Measurements from ENCODE around the gene PRRT1.
"Not testable (repeated sequence)": the region's sequence is repeated elsewhere in the genome, so short reads cannot be mapped to it uniquely, and the experiment has no call there.

The PRRT1 gene

DNA sequence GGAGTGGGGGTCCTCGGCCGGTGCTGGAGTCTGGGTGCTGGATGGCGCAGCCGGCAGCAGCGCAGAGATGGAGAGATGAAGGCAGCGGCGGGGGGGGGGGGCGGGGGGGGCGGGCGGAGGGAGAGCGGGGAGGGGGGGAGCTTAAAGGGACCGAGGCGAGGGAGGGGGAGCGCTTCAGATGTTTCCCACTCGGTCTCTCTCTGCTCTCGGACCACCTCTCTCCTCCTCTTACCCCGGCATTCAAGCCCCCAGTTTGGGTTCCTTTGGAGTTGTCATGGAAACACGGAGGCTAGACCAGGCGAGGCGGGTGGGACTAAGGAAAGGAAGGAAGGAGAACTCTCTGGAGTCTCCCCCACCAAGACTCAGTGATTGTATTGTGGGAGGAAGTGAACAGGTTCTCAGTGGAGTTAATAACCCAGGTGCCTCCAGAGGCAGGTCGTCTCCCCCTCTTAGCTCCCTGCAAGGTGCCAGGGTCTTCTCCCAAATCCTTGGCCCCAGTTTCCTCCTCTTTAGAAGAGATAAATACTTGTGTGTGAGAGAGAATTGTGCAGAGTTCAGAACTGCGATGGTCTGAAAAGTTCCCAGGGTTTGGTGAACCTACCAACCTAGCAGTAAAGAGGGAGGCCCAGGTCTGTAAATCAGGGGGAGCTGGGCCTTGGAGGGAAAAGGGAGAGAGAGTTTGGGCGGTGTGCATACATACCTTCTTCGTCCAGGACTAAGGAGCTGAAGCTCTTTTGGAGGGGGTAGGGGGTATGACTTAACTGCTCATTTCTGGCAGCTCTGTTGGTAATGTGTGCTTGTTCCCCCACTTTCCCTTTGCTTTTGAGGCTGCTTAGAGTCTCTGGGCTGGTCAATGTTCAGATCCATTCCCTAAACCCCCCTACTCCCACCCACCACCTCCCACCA is at the start of gene PRRT1:
TSS of gene PRRT1 (minus strand) at position 77 of the 906 bp plus-strand sequence. CDS start 112 bp downstream, outside the sequence.
- no peak for DNase-seq

DNA sequence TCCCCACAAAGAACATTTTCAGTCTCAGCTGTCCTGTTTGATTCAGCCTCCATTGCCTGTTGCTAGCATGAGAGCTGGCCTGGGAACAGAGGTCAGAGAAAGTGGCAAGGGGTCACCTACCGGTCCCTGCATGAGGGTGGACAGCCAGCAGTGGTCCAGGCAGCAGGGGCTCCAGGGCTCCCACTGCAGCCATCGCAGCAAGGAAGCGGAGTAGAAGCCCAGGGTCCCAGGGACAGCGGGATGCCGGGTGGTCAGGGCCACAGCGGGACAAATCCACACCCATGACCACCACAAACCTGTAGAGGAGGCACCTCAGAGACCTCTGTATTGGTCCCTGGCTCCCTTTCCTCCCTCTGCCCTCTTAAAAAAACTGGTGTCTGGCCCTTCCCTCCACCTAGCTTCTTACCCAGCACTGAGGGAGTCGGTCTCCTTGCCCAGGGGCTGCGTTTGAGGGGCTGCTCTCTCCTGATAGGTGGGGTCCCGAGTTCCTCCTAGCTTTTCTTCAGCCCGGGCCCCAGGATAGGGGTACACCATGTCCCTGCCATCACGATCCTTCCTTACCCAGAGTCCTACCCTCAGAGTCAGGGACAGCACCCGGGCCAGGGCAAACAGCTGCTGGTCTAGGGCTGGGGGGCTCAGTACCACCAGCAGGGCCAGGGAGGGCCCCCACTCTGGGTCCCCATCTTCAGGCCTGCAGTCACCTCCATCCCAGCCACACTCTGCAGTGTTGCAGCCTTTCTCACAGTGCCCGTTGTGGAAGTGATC is 49.2 kb upstream of the PRRT1 start:
- DNase-seq: no peak

- no peak for DNase-seq
These were observed 47.1 kb upstream of the PRRT1 start for GRCh38 chr6:32198866-32199265.

- no peak for DNase-seq
These were observed 46.6 kb upstream of the PRRT1 start for GRCh38 chr6:32198345-32198696.

GRCh38 chr6:32196682-32197616 is 45.2 kb upstream of the PRRT1 start:
- DNase-seq: peak in 1 of 2 experiments; percentile 63

DNA sequence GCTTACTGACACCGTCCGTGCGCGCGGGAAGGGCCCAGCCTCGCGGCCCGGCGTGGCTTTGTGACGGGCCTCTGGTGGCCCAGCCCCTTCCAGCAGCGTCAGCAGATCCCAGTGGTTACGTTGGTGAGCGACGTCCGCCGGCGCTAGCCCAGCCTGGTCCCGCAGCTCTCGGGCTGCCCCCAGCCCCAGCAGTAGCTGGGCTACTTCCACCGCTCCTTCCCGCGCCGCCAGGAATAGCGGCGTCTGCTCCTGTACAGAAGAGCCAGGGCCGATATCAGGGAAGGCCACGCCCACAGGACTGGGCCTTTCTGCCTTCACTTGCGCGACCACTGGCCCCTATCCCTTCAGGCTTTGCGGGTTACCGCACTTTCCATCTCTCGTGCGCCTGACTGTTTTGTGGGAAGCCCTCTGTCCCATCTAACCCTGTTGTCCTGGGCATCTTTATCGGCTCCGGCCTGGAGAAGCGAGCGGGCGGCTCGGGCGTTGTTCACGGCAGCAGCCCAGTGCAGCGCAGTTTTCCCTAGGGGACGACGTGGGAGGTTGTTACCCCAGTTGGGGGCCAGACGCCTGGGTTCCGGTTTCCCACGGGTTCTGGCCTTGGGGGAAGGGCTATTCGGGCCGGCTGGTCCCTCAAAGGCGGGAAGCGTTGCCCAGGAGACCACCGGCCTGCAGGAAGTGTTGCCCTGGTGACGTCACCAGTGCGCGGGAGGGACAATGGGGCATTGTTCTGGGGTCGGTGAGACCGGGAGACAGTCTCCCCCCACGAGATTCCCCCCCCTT is 44.4 kb upstream of the PRRT1 start:
- peak; percentile 89 to 94 for DNase-seq

DNA sequence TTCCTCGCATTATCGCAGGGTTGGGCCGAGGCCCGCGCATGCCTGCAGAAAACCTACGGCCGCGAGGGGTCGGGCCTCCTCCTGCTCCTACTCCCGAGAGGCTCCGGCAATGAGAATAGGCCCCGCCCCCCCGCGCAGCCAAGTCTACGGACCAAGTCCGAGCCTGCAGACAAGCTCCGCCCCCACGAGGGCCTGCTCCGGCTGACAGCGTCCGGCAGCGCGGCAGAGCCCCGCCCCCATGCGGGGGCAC is 43.8 kb upstream of the PRRT1 start:
- DNase-seq: peak; percentile 99 to 100

- peak; percentile 20 to 43 for DNase-seq
These were observed 43.3 kb upstream of the PRRT1 start for GRCh38 chr6:32194825-32195651.

DNA sequence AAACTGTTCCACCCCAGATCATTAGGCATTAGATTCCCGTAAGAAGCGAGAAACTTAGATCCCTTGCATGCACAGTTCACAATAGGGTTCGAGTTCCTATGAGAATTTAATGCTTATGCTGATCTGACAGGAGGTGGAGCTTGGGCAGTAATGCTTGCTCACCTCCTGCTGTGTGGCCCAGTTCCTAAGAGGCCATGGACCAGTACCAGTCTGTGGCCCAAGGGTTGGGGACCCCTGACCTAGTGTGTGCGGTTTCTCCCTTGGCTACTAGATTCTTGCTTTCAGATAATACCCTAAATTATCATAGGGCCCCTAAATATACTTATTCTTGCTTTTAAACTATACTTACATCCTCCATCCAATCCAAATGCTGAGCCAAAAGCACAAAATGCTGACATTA is 42.6 kb upstream of the PRRT1 start:
- no peak for DNase-seq

DNA sequence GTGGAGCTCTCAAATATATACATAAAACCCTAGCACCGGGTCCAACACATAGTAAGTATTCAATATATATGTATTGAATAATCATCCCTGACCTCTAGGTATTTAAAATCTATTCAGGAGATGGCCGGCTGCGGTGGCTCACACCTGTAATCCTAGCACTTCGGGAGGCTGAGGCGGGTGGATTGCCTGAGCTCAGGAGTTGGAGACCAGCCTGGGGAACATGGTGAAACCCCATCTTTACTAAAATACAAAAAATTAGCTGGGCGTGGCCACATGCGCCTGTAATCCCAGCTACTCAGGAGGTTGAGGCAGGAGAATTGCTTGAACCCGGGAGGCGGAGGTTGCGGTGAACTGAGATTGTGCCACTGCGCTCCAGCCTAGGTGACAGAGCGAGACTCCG is 41.4 kb upstream of the PRRT1 start:
- not testable (repeated sequence) for DNase-seq

- DNase-seq: no peak
These were observed 40.9 kb upstream of the PRRT1 start, which contains the start of gene GPSM3 for GRCh38 chr6:32192608-32193039. TSS of gene GPSM3 (minus strand) at chr6:32192643. CDS start at chr6:32192513, 130 bp downstream.

DNA sequence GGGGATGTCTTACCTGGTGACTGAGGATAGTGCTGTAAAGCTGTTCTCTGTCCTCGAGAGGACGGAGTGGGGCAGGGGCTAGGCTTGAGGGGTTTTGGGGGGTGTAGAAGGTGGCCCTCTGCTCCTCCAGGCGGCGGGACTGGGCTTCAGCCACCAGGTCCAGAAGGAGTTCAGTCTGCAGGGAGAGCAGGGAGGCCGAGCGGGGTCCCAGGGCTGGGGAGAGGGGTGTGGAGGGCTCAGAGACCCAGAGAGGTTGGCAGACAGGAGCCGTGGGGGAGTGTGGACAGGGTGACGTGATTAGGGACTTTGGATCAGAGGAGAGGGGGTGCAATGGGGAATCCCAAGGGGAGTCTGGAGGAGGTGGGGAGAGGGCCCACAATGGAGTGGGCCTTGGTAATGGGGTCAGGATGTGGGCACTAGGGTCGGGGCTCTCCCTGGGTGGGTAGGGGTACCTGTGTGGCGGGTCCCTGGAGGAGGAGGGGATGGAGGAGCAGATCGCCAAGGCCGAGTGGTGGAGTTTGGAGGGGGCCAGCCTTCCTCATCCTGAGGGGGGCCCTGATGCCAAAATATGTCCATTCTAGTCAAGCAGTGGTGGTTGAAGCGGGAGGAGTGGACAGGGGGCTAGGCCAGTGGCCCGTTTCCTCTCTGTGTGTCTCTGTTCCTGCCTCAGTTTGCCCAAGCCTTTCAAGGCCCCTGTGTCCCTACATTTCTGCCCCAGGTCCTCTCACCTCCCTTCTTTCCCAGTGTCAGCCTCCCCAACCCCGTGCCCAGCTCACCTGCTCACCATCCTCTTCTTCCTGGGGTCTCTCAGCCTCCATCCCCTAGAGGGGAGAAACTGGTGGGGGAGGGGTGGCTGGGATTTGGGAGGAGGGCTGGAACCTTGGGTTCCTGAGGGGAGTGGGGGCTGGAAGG is 40.2 kb upstream of the PRRT1 start:
- DNase-seq: no peak

GRCh38 chr6:32190911-32191677 is 39.4 kb upstream of the PRRT1 start:
- DNase-seq: no peak

- DNase-seq: peak; percentile 66 to 91
These were observed 38.5 kb upstream of the PRRT1 start, which contains the start of gene PBX2 for GRCh38 chr6:32190054-32190851. TSS of gene PBX2 (minus strand) at chr6:32190202. CDS start at chr6:32189915, 287 bp downstream.

DNA sequence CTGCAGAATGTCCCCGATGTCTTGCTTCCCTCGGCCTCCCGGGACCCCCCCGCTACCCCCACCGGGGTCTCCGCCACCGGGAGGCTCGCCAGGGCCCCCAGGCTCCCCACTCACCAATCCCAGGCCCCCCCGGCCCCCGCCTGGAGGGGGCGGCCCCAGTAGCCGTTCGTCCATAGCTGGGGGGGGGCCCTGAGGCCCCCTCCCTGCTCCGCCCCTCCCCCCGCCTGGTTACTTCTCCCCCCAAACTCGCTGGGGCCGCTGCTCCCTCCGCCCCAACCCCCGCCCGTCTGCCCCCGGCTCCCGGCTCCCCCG is 38.0 kb upstream of the PRRT1 start:
- peak in 1 of 2 experiments; percentile 46 for DNase-seq

DNA sequence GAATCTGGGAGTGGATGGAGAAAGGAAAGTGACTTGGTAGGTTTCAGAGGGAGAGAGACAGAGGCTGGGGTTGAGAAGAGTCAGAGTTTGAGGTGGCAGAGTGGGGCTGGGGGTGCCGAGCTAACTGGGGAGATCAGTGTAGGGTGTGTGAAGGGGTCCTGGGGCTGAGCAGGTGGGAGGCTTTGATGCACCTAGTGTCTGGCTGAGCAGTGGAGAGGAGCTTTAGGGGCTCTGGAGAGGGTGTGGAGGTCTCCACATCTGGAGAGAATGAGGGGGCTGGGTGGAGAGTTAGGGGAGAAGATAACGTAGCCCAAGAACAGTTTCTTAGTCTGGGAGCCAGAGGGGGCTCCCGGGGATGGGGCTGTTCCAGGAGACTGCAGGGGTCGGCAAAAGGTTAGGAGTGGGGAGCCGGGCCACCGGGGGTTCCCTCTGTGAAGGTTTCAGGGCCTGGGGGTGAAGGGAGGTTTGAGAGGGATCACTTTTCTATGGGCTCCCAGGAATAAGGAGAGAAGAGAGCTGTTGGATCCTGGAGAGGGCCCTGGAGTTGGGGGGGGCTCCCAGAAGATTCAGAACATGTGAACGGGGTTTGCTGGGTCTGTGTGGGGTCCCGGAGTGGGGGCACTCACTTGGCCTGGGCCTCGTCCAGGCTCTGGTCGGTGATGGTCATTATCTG is 37.5 kb upstream of the PRRT1 start:
- DNase-seq: no peak

GRCh38 chr6:32188381-32189068 is 36.8 kb upstream of the PRRT1 start:
- DNase-seq: no peak

Measured in NCI-H526 (cell line).